Left ventricle myocardium inferior (tissue), 1 donor: ENCODE measurements around the gene RALBP1. TPM values are rescaled to one million over a fixed set of nuclear protein-coding genes. Genes with fewer than 3 reads are reported as not detected.

Experiments used
- DNase-seq: peaks from one replicate; pipeline ENCODE4 v3.0.0-alpha.2; 2020
- H3K27ac ChIP-seq: fragments of 200-600 bp; replicated peaks from 2 replicates; pipeline ENCODE4 v1.8.0; 2021
- H3K27me3 ChIP-seq: fragments of 200-600 bp; 2 replicates; pipeline ENCODE4 v1.8.0; 2021; ENCODE audit warnings: low read depth
- H3K36me3 ChIP-seq: fragments of 200-600 bp; 2 replicates; pipeline ENCODE4 v1.8.0; 2021
- H3K4me1 ChIP-seq: fragments of 200-600 bp; 2 replicates; pipeline ENCODE4 v1.8.0; 2021
- H3K4me3 ChIP-seq: fragments of 200-600 bp; 2 replicates; pipeline ENCODE4 v1.8.0; 2021; ENCODE audit warnings: mild to moderate bottlenecking, moderate library complexity
- H3K9me3 ChIP-seq: fragments of 200-600 bp; replicated peaks from 2 replicates; pipeline ENCODE4 v1.8.0; 2021
- CTCF ChIP-seq: fragments of 200-600 bp; IDR thresholded peaks from 2 replicates; pipeline ENCODE4 v1.8.0; 2021; ENCODE audit warnings: antibody characterized with exemption, mild to moderate bottlenecking, borderline replicate concordance
- intact Hi-C: fragments of 100-400 bp; cut with micrococcal nuclease; formaldehyde crosslinking; loops from one replicate; pipeline ENCODE4 v1.11.0; 2022
- total RNA-seq: library from RNA; stranded (reverse); fragmentation: NEBNext Ultra II Directional; extraction: Animal tissue kit (Norgen Biotek cat#: 25700); gene quantifications from one replicate; pipeline ENCODE4 v1.2.1, GENCODE V29; 2021
- donor health status: DM: no; HTN: yes; CAD: no; lungs with severe emphysema.

RALBP1 gene
- total RNA-seq, 1 donor from 2014 or later, result 46.2 TPM

- DNase-seq, result no peak
- Histone ChIP-seq H3K27me3 (no peaks in the 10 kb centered on the region), H3K27ac (no peak overlapping the region), H3K9me3 (no peaks in the 10 kb centered on the region), H3K36me3 (peaks cover 46% of the 10 kb centered on the region), H3K4me3 (no peak overlapping the region), H3K4me1 (peaks cover 3% of the 10 kb centered on the region)
- intact Hi-C loops, result no loop called here
- no peak for TF ChIP-seq CTCF
These were observed 67.6 kb downstream of the RALBP1 start for GRCh38 chr18:9542924-9543323.

DNA sequence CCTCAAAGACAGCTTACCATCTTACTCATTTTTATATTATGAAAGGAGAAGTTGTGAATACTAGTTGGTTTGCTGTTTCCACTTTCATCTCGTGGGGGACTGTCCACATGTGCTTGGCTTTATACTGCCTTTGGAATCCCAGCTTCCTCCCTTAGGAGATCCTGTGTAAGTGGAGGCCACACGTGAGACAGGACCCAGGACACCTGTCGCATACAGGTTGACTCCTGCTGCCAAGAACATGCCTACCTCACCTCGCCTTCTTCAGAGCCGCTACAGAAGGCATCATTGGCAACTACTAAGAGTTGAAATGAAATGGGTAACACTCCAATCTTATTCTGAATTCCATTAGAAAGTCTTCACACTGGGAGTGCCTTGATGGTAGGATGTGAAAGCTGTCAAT, 69.7 kb downstream of the RALBP1 start:
- H3K27me3 ChIP-seq, result no peaks in the 10 kb centered on the region
- H3K27ac ChIP-seq, result no peak overlapping the region
- peaks cover 56% of the 10 kb centered on the region for H3K36me3 ChIP-seq
- intact Hi-C loops, result no loop called here
- no peak for TF ChIP-seq CTCF
- H3K9me3 ChIP-seq, result no peaks in the 10 kb centered on the region
- H3K4me1 ChIP-seq, result peaks cover 3% of the 10 kb centered on the region
- DNase-seq, result no peak
- H3K4me3 ChIP-seq, result no peak overlapping the region

DNA sequence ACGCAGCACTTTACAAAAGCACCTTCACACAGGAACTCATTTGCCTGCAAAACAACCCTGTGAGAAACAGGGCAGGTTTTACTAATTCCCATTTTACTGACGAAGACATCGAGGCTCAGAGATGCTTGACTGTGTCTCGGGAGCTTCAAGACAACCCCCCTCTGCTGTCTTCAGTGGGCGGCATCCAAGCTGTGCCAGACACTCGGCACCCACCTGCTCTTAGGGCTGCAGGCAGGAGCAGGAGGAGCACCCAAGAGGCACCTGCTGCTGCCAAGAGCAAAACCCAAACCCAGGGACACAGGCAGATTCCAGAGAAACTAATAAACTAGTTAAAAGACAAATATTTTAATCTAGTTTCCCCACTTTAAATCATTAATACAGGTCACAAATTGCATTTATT, 71.2 kb downstream of the RALBP1 start:
- Histone ChIP-seq H3K4me3 (no peak overlapping the region), H3K36me3 (peaks cover 68% of the 10 kb centered on the region), H3K9me3 (no peaks in the 10 kb centered on the region), H3K27ac (no peak overlapping the region), H3K27me3 (no peaks in the 10 kb centered on the region), H3K4me1 (no peaks in the 10 kb centered on the region)
- TF ChIP-seq CTCF, result no peak
- DNase-seq, result no peak
- intact Hi-C loops, result no loop called here

DNA sequence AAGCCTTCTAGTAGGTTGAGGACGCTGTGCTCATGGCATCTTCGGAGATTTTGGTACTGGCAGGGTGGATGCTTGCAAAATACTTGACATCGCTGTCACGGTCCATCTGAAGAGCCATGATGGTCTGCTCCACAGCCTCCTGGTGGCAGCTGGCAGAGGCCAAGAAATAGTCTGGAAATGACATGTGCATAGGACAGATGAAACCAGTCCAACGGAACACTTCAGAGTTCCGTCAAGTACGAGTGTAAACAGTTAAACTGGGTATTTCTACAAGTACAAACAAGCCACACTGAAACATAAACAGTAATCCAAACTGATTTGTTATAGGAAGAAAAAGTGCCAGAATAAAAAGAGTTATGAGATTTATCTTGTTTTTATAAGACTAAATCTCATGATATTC, 72.5 kb downstream of the RALBP1 start:
- no peak for DNase-seq
- H3K27me3 ChIP-seq, result no peaks in the 10 kb centered on the region
- no peak overlapping the region for H3K27ac ChIP-seq
- no peaks in the 10 kb centered on the region for H3K4me1 ChIP-seq
- intact Hi-C loops, result no loop called here
- TF ChIP-seq CTCF, result no peak
- no peak overlapping the region for H3K4me3 ChIP-seq
- peaks cover 3% of the 10 kb centered on the region for H3K9me3 ChIP-seq
- H3K36me3 ChIP-seq, result peaks cover 81% of the 10 kb centered on the region

DNA sequence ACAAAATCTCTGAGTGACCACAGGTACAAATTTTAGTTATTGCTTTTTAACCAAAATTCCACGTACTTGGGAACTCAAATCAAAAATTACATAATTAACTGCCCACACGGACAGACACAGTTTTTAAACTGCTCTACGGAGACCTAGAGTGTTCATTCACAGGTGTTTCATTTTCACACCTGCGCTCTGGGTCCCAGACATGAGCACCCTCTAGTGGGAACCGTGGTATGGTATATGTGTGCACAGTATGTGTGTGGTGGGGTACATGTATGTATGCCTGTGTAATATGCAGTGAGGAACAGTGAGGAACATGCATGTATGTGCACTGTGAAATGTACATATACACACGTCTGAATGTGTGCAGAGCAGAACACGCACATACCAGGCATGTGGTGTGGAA, 74.1 kb downstream of the RALBP1 start:
- Histone ChIP-seq H3K27me3 (no peaks in the 10 kb centered on the region), H3K4me1 (no peaks in the 10 kb centered on the region), H3K27ac (no peak overlapping the region), H3K36me3 (peaks cover 98% of the 10 kb centered on the region), H3K9me3 (peaks cover 5% of the 10 kb centered on the region), H3K4me3 (no peak overlapping the region)
- peak; percentile 11 for TF ChIP-seq CTCF
- intact Hi-C loops, result no loop called here
- no peak for DNase-seq

DNA sequence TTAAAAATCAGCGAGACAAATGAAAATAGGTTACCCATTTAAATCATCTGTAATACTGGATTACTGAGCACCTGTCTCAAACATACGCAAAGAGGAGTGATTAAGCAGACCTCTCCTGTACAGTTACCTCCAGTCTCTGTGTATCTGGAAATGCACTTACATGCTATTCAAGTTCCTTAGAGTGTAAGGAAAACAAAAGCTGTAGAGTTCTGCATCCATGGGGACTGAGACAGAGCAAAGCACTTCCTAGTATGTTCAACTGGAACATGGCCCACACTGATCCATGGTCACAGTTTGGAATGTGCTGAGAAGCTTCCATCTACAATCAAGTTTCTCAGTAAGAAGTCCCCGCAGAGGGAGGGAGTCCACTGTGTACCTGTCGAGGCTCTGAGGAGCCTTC, 75.1 kb downstream of the RALBP1 start:
- H3K27me3 ChIP-seq, result no peaks in the 10 kb centered on the region
- H3K36me3 ChIP-seq, result peaks cover 98% of the 10 kb centered on the region
- no peak overlapping the region for H3K4me3 ChIP-seq
- intact Hi-C loops, result no loop called here
- peaks cover 5% of the 10 kb centered on the region for H3K9me3 ChIP-seq
- H3K4me1 ChIP-seq, result no peaks in the 10 kb centered on the region
- H3K27ac ChIP-seq, result no peak overlapping the region
- no peak for TF ChIP-seq CTCF
- DNase-seq, result no peak
